HepG2 (cell line): Measurements from ENCODE around the gene CBFA2T2. TPM values are rescaled to one million over a fixed set of nuclear protein-coding genes. Genes with fewer than 3 reads are reported as not detected.

Source experiments
- AKAP8 ChIP-seq: sonication (generic); formaldehyde crosslinking; IDR thresholded peaks from 2 replicates; pipeline ENCODE4 v1.5.1; 2020; ENCODE audit warnings: mild to moderate bottlenecking, missing genetic modification reagents
- ARID3A ChIP-seq: IDR thresholded peaks from 2 replicates; pipeline ENCODE4 v1.6.1; 2012; ENCODE audit warnings: low read depth, low read length, improper control_type of control experiment
- ATF7-NPFF ChIP-seq: sonication (generic); formaldehyde crosslinking; IDR thresholded peaks from 2 replicates; pipeline ENCODE4 v1.8.1; 2023; ENCODE audit warnings: mild to moderate bottlenecking, low read depth, missing genetic modification reagents, moderate library complexity
- DZIP1 ChIP-seq: sonication (generic); formaldehyde crosslinking; IDR thresholded peaks from 2 replicates; pipeline ENCODE4 v1.5.0; 2020; ENCODE audit warnings: mild to moderate bottlenecking, missing genetic modification reagents
- FOXJ3 ChIP-seq: sonication (generic); formaldehyde crosslinking; IDR thresholded peaks from 2 replicates; pipeline ENCODE4 v1.4.0; 2020; ENCODE audit warnings: missing genetic modification reagents, mild to moderate bottlenecking, borderline replicate concordance
- KLF12 ChIP-seq: sonication (generic); formaldehyde crosslinking; IDR thresholded peaks from 2 replicates; pipeline ENCODE4 v1.4.0; 2020; ENCODE audit warnings: missing genetic modification reagents, borderline replicate concordance
- NFRKB ChIP-seq: fragments of 450-650 bp; IDR thresholded peaks from 2 replicates; pipeline ENCODE4 v1.6.1; 2017
- POLR2A ChIP-seq, 2 experiments: IDR thresholded peaks; 2 replicates each; pipeline ENCODE4 v1.6.1; 2011; ENCODE audit warnings: low read depth in 2 of 2, low read length in 2 of 2, mild to moderate bottlenecking in 1 of 2, moderate library complexity in 1 of 2; ENCODE audit not compliant: insufficient read depth in 1 of 2
- RFXANK ChIP-seq: IDR thresholded peaks from 2 replicates; pipeline ENCODE4 v1.6.1; 2016
- SALL2 ChIP-seq: sonication (generic); formaldehyde crosslinking; IDR thresholded peaks from 2 replicates; pipeline ENCODE4 v1.8.1; 2023; ENCODE audit warnings: mild to moderate bottlenecking, missing genetic modification reagents, inconsistent platforms
- THAP11 ChIP-seq: IDR thresholded peaks from 2 replicates; pipeline ENCODE4 v1.6.1; 2016; ENCODE audit warnings: missing biosample characterization, missing genetic modification reagents
- ZNF12 ChIP-seq: sonication (generic); formaldehyde crosslinking; IDR thresholded peaks from 2 replicates; pipeline ENCODE4 v1.5.0; 2020; ENCODE audit warnings: missing genetic modification reagents
- ZNF205 ChIP-seq: IDR thresholded peaks from 2 replicates; pipeline ENCODE4 v1.6.1; 2018; ENCODE audit warnings: missing biosample characterization, missing genetic modification reagents
- ZNF567 ChIP-seq: sonication (generic); formaldehyde crosslinking; IDR thresholded peaks from 2 replicates; pipeline ENCODE4 v1.8.1; 2023; ENCODE audit warnings: mild to moderate bottlenecking, missing genetic modification reagents, borderline replicate concordance
- ZNF605 ChIP-seq: sonication (generic); formaldehyde crosslinking; IDR thresholded peaks from 2 replicates; pipeline ENCODE4 v1.8.0; 2022; ENCODE audit warnings: mild to moderate bottlenecking, missing genetic modification reagents
- ZSCAN29 ChIP-seq: sonication (generic); formaldehyde crosslinking; conservative IDR thresholded peaks from 2 replicates; pipeline ENCODE4 v1.4.0; 2020; ENCODE audit warnings: mild to moderate bottlenecking, missing genetic modification reagents
- polyA plus RNA-seq, 8 experiments: library from polyadenylated mRNA; depleted of rRNA in 3 of 8; stranded (reverse) in 7 of 8; unstranded in 1 of 8; fragments of >200 nt; fragmentation: Illumina TruSeq in 4 of 8; extraction: Trizol in 4 of 8; gene quantifications; 2 replicates each; pipeline versions ENCODE4 v1.2.1 to v1.2.3, GENCODE V29; 2011 to 2016; ENCODE audit warnings: low read depth in 4 of 8, missing spikeins in 1 of 8, mixed read lengths in 1 of 8; ENCODE audit not compliant: insufficient read depth in 1 of 8
- total RNA-seq, 5 experiments: library from RNA; depleted of rRNA; stranded (reverse); fragments of >200 nt; fragmentation: Illumina TruSeq; extraction: Trizol; gene quantifications; 2 replicates each; pipeline ENCODE4 v1.2.3, GENCODE V29; 2016; ENCODE audit warnings: low read depth in 1 of 5
- TF ChIP-seq, protein P1 (sequence below): sonication (generic); formaldehyde crosslinking; IDR thresholded peaks from 2 replicates; pipeline ENCODE4 v1.4.0; 2020; ENCODE audit warnings: missing genetic modification reagents, mild to moderate bottlenecking, borderline replicate concordance
- TF ChIP-seq, protein P2 (sequence below): sonication (generic); formaldehyde crosslinking; IDR thresholded peaks from 2 replicates; pipeline ENCODE4 v1.9.0; 2022; ENCODE audit warnings: low read depth, missing genetic modification reagents

The CBFA2T2 gene
- total and polyA plus RNA-seq, 2 of the 13 experiments (the other 11 are each of a cell fraction or from before 2014, with no cell fraction given): 6.3 to 21.2 TPM

DNA sequence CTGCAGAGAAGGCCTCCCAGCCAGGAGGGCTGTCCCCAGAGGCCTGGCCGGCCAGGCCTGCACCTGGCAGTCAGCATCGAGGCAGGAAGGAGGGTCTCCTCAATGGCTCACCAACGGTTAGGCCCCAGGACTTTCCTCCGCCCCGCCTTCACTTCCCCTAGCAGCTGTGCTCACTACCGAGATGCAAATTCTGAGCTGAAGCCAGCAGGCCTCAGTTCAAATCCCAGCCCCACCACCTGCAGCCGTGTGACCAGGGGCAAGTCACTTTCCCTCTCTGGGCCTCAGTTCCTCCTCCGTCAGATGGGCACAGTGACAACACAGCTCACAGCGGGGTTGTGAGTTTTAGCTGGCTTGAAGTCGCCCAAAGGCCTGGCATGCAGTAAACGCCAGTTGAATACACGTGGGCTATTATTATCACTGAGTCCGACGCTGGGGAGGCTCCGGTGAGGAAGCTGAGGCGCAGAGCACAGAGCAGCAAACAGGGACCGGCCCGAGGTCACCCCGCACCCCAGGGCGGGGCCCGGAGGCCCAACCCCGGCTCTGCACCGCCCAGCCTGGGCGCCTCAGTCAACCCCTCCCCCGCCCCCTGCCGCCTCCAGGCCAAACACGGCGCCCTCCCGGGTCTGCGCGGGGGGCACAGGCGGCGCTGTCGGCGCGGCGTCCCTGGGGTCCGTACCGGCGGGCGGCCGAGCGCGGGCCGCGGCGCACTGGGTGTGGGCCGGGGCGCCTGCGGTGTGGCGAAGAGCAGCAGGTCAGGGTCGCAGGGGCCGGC, 195.6 kb downstream of the CBFA2T2 start (continued):
- TF ChIP-seq FOXJ3 (CRISPR knock-in tag): no peak; the same call in 1 of the 2 replicates
- TF ChIP-seq ZNF605 (CRISPR knock-in tag): no peak
- peak; percentile 50 to 51; a peak in 3 of 4 replicates for TF ChIP-seq POLR2A (IDR thresholded peaks at IDR 0.05; ENCODE audit: insufficient read depth in 1 of 2, low read depth in 2 of 2, low read length in 2 of 2)
- no peak; the same call in 1 of the 2 replicates for TF ChIP-seq RFXANK
- TF ChIP-seq ATF7-NPFF (CRISPR knock-in tag): peak; percentile 74
- TF ChIP-seq THAP11 (CRISPR knock-in tag): no peak
- 0 out of 2 replicates have a peak, but pooled peaks have one; percentile 54 for TF ChIP-seq ZNF567 (CRISPR knock-in tag)
- TF ChIP-seq DZIP1 (CRISPR knock-in tag): peak; percentile 92
- no peak for TF ChIP-seq ZSCAN29 (CRISPR knock-in tag)
- no peak for TF ChIP-seq ARID3A
- TF ChIP-seq AKAP8: no peak
- TF ChIP-seq ZNF12 (CRISPR knock-in tag): 0 out of 2 replicates have a peak, but pooled peaks have one; percentile 21
- TF ChIP-seq SALL2 (CRISPR knock-in tag): 0 out of 2 replicates have a peak, but pooled peaks have one; percentile 58
- no peak for TF ChIP-seq NFRKB
- peak; percentile 56; the same call in 1 of the 2 replicates for TF ChIP-seq ZNF205 (CRISPR knock-in tag)
- TF ChIP-seq, protein P1, sequence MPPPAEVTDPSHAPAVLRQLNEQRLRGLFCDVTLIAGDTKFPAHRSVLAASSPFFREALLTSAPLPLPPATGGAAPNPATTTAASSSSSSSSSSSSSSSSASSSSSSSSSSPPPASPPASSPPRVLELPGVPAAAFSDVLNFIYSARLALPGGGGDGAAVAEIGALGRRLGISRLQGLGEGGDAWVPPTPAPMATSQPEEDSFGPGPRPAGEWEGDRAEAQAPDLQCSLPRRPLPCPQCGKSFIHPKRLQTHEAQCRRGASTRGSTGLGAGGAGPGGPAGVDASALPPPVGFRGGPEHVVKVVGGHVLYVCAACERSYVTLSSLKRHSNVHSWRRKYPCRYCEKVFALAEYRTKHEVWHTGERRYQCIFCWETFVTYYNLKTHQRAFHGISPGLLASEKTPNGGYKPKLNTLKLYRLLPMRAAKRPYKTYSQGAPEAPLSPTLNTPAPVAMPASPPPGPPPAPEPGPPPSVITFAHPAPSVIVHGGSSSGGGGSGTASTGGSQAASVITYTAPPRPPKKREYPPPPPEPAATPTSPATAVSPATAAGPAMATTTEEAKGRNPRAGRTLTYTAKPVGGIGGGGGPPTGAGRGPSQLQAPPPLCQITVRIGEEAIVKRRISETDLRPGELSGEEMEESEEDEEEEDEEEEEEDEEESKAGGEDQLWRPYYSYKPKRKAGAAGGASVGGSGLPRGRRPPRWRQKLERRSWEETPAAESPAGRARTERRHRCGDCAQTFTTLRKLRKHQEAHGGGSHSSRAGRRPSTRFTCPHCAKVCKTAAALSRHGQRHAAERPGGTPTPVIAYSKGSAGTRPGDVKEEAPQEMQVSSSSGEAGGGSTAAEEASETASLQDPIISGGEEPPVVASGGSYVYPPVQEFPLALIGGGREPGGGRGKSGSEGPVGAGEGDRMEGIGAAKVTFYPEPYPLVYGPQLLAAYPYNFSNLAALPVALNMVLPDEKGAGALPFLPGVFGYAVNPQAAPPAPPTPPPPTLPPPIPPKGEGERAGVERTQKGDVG (CRISPR knock-in tag): peak; percentile 23; the same call in 1 of the 2 replicates
- TF ChIP-seq KLF12 (CRISPR knock-in tag): peak; percentile 67
- TF ChIP-seq, protein P2, sequence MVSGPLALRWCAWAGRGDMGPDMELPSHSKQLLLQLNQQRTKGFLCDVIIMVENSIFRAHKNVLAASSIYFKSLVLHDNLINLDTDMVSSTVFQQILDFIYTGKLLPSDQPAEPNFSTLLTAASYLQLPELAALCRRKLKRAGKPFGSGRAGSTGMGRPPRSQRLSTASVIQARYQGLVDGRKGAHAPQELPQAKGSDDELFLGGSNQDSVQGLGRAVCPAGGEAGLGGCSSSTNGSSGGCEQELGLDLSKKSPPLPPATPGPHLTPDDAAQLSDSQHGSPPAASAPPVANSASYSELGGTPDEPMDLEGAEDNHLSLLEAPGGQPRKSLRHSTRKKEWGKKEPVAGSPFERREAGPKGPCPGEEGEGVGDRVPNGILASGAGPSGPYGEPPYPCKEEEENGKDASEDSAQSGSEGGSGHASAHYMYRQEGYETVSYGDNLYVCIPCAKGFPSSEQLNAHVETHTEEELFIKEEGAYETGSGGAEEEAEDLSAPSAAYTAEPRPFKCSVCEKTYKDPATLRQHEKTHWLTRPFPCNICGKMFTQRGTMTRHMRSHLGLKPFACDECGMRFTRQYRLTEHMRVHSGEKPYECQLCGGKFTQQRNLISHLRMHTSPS (CRISPR knock-in tag): no peak
